GM19452 (cell line): ENCODE measurements around the gene GOLGA8J.
"Not testable (repeated sequence)": the region's sequence is repeated elsewhere in the genome, so short reads cannot be mapped to it uniquely, and the experiment has no call there.

Experiments
- ATAC-seq: cut with Tn5 transposase; IDR thresholded peaks from one replicate; pipeline ENCODE4 v1.9.1; 2021; ENCODE audit not compliant: unreplicated experiment

GOLGA8J gene

DNA sequence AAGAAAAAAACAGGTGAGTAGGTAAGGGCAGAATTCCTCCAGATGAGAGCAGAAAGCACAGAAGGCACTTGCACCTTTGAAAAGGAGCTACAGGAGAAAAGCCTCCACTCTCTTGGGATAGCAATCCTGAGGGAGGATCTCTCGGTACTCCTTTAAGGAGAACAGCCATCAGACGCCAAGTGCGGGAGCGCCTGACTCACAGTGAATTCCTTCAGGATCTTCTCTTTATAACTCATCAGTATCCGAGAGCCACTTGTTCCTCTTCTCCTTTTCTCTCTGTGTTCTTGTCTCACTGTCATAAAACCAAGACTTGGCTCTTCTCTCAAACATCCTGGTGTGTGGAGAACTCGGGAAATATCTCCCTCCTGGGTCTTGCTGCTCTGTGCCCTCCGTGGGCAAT is 10.1 kb upstream of the GOLGA8J start:
- no peak for ATAC-seq

DNA sequence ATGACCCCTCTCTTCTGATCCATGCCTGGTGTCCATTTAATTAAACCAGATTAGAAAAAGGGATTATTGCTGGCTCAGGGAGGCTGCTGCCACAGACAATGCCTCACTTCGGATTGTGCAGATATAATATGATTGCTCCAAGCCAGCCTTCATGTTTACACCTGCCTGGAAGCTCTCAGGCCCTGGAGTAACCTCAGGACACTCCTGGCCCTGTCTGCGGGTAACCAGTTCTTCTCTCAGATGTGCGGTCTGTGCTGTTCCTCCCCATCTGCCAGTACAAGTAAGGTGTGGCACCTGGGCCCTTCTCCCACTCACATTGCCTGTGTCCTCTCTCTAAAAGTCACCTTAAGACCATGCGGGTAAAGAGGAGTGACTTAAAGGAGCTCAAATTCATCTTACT is 8.8 kb upstream of the GOLGA8J start:
- no peak for ATAC-seq

DNA sequence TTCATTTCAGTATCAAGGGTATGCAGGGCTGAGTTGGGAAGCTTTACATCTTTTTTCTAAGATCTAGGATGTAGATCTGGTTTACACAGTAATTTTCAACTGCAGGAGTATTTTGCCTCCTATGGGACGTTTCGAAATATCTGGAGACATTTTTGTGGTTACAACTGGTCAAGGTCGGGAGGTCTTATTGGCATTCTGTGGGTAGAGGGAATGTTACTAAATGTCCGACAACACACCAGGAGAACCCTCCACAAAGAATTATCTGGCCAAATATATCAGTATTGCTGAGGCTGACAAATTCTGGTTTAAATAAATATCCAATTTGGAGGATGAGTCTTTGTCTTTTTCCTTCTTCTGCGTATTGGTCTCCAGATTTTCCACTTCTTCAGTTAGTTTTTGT is 1.9 kb upstream of the GOLGA8J start:
- not testable (repeated sequence) for ATAC-seq

DNA sequence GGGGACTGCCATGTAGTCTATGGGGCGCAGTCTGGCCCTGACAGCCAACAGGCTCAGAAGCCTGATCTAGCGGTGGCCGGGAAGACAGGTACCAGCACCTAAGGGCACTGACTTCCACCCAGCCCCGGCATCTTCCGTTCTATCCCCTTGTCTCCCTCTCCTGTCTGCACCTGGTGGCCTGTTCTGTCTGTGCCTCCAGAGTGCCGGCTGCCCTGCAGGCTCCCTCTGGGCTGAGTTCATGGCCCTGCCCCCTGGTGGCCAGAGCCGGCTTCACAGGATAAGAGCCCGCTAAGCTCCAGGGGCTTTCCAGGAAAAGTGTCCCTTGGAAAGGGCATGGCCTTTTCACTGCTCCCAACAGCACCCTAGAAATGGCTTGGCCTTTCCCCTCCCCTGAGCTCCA is 15.1 kb downstream of the GOLGA8J start:
- not testable (repeated sequence) for ATAC-seq

DNA sequence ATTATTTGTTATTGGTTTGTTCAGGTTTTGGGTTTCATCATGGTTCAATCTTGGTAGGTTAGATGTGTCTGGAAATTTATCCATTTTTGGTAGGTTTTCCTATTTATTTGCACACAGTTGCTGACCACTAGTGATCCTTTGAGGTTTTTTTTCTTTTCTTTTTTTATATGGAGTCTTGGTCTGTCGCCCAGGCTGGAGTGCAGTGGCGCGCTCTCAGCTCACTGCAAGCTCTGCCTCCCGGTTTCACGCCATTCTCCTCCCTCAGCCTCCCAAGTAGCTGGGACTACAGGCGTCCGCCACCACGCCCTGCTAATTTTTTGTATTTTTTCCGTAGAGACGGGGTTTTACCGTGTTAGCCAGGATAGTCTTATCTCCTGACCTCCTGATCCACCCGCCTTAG is 20.1 kb downstream of the GOLGA8J start:
- not testable (repeated sequence) for ATAC-seq

DNA sequence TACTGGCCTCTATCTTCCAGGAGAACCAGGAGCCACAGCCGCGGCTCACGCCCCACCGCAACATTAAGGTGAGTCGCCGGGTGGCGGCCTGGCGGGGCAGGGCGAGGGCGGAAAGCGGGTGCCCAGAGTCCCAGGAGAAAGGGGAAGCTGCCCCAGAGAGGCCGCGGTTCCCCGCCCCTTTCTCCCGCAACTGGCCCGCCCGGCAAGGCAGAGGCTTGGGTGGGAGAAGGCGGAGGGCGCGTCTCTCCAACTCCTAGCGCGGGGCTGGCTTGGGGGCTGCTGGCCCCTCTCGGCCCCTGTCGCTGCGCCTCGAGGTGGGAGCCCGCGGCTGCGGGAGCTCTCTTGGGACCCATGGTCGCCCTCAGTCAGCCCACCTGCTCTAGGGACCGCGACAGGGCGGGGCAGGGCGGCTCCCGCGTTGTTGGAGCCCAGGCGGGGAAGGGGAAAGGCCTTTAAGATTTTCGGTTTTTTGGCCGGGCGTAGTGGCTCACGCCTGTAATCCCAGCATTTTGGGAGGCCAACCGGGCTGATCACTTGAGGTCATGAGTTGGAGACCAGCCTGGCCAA is 21.3 kb downstream of the GOLGA8J start:
- ATAC-seq, result not testable (repeated sequence)

DNA sequence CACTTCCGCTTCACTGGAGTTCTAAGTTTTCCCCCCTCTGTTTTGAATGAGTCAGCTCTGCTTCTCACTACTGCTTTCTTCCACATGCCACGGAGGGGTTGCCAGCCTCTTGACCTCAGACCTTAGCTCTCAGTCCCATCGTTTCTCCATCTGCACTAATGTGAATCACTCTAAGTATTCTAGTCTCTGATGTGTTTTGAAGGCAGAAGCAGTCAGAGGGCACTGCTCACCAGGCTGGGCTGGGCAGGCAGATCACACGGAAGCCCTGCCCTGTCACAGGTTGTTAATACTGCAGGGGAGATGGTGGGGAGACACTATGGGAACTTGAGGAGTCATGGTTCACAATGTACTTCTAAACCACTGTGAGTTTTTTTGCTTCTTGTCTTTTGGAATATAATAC is 27.8 kb downstream of the GOLGA8J start:
- ATAC-seq, result not testable (repeated sequence)

DNA sequence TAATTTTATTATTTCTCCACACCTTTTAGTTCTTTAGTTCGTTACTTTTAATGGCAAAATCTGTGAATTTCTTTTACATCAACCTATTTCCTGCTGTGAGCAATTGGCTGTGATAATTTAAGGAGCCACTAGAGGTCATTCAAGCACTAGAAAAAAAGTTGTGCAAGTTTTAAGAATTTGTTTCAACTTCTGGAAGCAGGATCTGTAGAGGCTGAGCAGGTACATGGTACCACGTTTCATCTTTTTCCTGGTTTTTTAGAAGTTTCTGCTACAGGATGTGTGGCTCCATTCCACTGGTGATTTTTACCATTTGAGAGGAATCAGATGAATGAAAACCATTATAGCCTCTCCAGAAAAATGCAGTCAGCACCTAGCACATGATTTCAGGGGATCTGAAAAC is 47.3 kb downstream of the GOLGA8J start:
- not testable (repeated sequence) for ATAC-seq

DNA sequence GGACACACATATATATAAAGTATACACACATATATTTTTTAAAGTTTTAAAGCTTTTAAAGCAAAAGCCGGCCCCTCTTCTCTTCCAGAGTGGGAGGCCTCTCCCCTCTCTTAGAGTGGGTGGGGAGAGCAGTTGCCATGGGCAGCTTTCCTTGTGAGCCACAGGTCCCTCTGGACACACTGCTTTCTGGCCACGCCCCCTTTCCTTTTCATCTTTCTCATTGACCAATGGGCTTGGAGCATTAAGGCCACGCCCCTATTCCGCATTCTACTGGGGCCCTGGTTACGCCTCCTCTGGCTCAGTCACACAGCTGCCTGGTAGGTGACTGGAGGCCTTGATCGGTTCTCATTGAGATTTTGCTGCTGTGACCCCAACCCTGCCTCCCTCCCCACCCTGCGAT is 52.0 kb downstream of the GOLGA8J start, which contains the start of gene GOLGA8T:
GOLGA8T (plus strand) TSS at position 301 of the 400 bp plus-strand sequence; CDS start at position 399, 98 bp downstream.
- ATAC-seq, result not testable (repeated sequence)
